Fibroblast of villous mesenchyme (primary cell): ENCODE measurements around the gene EMP2. TPM values are rescaled to one million over a fixed set of nuclear protein-coding genes. Genes with fewer than 3 reads are reported as not detected.
A peak's percentile ranks its signal among the peaks of the same experiment; 100 is the strongest.

Source experiments
- DNase-seq: peaks from one replicate; pipeline ENCODE4 v3.0.0-alpha.2; 2010; ENCODE audit warnings: low read depth
- H3K4me3 ChIP-seq: 2 replicates; pipeline ENCODE4 v1.5.1; 2011; ENCODE audit warnings: low read depth, mild to moderate bottlenecking, low read length
- total RNA-seq: library from RNA; depleted of rRNA; stranded (reverse); fragments of >200 nt; gene quantifications from 2 replicates; pipeline ENCODE4 v1.2.3, GENCODE V29; 2012
- TF ChIP-seq, protein P1 (sequence below): IDR thresholded peaks from 2 replicates; pipeline ENCODE4 v1.5.1; 2012; ENCODE audit warnings: low read depth, mild to moderate bottlenecking, low read length; ENCODE audit not compliant: insufficient read depth

Gene EMP2
- total RNA-seq, 1 donor: 13.0 TPM

DNA sequence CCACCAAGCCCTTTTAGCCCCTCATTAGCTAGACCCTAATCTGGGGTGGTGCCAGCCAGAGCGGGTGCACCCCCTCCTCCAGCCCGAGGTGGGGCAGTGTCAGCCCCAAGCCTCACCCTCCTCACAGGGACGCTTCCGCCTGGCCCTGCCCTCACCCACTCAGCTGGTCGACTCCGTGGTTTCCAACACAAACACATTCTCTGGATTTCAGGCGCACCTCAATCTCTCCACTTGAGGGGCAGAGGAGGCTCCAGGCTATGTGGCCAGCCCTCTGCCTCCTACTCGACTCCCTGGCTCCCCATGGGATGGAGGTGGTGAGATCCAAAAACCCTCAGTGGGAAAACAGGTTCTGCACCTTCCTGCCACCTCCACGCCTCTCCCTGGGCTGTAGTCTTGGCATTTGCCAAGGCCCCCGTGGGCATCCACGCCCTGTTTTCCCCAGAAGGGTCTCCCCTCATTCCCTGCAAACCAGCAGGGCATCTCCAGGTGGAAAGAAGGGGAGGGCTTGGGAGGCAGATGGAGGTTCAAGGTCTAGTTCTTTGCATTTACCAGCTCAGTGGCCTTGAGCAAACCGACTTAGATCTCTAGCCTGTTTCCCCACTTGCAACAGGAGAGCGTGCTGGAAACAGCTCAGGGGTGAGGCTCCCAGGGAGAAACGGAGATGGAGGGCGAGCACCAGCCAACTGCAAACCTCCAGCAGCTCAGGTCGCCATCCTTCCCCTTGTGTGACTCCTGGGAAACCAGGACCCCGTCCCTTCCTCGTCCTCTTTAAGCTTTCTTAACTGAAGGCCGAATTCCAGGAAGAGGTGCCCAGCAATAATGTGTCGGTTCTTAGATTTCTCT, 1.7 kb downstream of the EMP2 start:
- no peak overlapping the region for H3K4me3 ChIP-seq
- no peak for DNase-seq
- TF ChIP-seq, protein P1, sequence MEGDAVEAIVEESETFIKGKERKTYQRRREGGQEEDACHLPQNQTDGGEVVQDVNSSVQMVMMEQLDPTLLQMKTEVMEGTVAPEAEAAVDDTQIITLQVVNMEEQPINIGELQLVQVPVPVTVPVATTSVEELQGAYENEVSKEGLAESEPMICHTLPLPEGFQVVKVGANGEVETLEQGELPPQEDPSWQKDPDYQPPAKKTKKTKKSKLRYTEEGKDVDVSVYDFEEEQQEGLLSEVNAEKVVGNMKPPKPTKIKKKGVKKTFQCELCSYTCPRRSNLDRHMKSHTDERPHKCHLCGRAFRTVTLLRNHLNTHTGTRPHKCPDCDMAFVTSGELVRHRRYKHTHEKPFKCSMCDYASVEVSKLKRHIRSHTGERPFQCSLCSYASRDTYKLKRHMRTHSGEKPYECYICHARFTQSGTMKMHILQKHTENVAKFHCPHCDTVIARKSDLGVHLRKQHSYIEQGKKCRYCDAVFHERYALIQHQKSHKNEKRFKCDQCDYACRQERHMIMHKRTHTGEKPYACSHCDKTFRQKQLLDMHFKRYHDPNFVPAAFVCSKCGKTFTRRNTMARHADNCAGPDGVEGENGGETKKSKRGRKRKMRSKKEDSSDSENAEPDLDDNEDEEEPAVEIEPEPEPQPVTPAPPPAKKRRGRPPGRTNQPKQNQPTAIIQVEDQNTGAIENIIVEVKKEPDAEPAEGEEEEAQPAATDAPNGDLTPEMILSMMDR: no peak

DNA sequence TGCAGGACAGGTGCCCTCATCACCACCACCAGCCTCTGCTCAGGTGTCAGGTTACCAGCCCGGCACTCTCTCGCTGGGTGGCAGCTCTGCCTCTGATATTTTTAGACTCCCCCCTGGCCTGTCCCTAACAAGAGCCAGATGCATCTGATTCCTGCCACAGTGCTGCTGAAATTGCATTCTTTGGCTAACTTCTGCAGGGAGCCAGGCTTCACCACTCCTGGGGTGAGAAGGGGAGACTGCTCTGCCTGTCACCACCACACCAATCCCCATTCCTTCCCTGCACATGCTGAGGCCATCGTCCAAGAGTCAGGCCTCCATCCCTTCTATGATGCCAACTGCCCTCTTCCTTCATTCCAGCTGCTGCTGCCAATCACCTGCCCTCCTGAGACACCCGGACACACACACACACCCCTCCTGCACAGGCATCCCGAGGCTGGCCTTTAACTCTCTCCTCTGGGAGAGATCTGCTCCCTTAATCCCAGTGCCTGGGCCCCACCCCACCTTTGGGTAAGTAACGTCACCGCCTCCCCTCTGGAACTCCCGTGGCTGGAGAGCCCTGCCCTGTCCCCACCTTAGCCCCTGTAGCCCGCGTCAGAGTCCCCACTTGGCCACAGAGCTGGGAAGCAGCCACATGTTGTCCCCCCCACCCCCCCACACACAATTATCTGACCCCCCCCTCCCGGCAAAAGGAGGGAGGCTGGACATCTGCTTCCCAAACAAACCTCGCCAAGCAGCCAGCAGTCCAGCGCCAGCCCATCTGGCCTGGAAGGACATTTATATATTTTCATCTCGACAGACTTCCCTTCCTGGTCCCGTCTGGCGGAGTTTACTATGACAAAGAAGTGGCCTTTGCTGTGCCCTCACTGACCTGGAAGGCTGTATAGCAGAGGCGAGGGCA, 2.8 kb downstream of the EMP2 start:
- no peak for DNase-seq
- TF ChIP-seq, protein P1: no peak
- H3K4me3 ChIP-seq: no peak overlapping the region

DNA sequence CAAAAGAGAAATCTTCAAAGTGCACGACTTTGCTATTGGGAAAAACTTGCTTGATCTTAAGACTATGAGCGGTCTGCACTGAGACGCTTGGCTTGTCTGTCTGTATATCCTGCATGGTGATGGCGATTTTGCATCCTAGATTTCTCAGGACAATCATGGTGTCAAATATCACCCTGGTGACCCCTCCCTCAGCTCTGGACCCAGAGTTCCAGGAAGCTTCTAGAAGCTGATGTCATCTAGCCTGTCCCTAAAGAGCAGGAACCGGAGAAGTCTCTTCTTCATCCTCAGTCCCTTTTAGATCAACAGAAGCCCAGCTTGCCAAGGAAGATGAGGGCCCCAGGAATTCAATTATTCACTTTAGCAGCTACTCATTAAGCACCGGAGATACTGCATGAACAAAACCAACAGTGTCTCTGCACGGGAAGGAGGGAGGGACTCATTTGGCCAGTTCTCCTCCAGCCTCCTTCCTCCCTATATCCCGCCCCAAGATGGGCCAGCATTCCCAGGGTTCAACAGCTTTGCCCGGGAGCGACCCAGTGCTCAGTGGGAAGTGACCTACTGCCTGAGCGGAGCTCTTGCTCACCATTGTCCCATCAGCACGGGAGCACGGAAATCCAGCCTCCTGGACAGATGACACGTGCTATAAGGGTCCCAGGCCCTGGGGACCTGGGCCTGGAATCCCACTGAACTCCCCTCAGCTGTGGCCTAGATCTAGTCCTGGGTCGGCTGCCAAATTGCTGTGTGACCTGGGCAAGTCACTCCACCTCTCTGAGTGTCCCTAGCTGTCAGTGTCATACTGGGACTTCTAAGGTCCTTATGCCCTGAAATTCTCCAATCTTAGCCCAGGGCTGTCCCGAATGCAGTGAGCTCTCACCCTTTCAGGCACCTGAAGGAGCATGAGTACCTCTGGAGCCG, 3.8 kb downstream of the EMP2 start:
- no peak overlapping the region for H3K4me3 ChIP-seq
- peak; percentile 18 for DNase-seq
- TF ChIP-seq, protein P1: no peak

DNA sequence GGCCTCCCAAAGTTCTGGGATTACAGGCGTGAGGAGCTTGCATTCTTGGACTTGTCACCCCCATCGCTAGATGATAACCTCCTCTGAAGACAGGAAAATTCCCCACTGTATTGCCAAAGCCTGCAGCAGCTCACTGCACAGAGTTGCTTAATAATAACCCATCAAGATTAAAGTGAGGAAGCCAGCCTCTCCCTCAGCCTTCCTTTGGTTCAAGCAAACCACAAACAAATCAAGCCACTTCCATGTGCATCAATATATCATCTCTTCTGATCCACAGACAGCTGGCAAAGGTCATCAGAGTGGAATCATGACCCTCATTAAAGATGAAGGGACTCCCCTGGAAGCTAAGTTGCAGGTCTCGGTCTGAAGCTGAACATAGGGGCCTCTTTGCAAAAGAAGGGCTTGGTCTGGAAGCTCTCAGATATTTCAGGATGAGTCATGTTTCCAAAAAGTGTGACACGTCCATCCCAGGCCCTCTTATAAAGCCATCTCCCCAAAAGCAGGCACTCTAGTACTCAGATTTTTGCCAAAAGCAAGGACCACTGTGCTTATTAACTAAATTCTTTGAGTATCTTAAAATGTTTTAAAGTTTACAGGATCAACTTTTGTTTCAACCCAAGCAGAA, 4.8 kb downstream of the EMP2 start:
- DNase-seq: peak; percentile 69

DNA sequence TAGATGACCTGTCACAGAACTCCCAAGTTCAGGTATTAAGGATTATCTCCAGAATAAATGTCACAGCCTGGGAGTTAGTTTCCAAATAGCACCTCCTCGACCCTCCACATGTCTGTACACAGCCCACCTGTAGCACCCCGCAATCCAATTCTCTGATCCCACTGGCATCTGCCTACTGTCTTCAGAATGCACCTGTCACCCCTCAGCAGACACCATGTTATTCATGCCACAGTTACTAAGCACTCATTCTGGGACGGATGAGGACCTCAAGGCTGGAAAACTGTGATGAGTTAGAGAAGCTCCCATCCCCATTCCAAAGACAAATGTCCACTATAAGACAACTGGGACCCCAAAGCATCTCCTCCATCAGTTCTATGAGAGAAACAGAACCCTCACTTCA, 7.8 kb downstream of the EMP2 start:
- TF ChIP-seq, protein P1: no peak
- no peak for DNase-seq

More for the DNA sequence above, 4.8 kb downstream of the EMP2 start:
- TF ChIP-seq, protein P1: no peak
- H3K4me3 ChIP-seq: no peak overlapping the region

DNA sequence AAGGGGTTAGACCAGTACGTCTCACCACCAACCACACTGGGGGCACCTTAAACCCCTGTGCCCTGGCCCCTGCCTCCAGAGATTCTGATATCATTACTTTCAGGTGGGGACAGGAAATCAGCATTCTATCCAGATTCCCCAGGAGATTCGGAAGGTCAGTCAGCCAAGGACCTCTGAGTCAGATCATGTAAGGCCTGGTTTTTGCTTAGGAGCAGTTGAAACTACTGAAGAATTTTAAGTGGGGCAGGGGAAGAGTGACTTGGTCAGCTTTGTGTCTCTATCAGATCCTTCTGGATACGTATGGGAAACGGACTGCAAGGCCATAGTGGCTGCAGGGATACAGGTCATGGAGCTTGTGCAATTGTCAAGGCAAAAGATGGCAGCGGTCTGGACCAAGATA, 9.0 kb downstream of the EMP2 start:
- TF ChIP-seq, protein P1: no peak
- no peak overlapping the region for H3K4me3 ChIP-seq
- no peak for DNase-seq

More for the DNA sequence above, 7.8 kb downstream of the EMP2 start:
- H3K4me3 ChIP-seq: no peak overlapping the region
